Left forelimb (tissue), 1 donor: ENCODE measurements around the gene NT5DC3.
"Not testable (repeated sequence)": the region's sequence is repeated elsewhere in the genome, so short reads cannot be mapped to it uniquely, and the experiment has no call there.

Experiments
- DNase-seq: peaks from one replicate; pipeline ENCODE4 v3.0.0-alpha.2; 2018; ENCODE audit warnings: low spot score

Gene NT5DC3

DNA sequence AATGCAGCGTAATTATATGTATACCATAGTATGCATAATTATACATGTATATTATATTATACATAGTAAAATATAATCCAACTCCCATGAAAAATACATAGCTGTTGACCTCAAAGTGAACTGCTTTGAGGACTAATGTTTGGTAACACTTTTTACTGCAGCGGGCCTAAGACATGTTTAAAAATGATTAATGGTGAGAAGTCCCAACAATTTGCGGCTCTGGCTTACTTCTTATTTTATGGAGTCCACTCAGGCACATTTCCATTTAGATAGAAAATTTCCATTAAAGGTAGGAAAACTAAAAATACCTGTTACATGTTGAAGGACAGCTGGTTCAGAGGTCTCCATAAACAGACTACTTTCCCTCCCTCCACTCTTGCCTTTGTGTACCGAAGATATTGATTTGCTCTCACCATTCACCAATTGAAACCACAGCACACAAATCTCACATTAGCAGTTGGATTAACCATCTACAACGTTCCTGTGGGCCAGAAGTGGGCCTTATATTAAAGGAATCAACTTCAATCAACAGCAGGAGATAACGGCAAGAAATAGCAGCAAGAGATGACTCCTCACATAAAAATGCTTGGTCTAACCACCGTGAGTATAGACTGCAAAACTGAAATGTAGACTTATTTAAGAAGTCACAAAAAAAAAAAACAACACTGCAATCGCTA lies 14.1 kb upstream of the NT5DC3 start:
- DNase-seq = no peak

DNA sequence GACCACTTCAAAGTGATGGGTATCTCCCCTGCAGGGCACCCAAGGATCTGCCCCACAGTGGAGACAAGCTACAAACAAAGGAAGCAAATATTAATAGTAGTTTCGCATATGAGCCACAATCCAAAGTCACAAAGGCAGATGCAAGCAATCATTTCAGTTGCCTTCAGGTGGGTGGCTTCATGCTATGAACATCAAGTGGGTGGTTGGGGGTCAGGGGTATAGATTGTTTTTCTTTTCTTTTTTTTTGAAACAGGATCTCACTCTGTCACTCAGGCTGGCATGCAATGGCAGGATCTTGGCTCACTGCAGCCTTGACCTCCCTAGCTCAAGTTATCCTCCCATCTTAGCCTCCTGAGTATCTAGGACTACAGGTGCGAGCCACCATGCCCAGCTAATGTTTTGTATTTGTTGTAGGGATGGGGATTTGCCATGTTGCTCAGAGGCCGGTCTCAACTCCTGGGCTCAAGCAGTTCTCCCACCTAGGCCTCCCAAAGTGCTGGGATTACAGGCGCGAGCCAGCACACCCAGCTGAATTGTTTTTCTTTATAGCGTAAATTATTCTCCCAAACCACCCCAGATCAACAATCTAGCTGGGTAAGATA lies 13.4 kb upstream of the NT5DC3 start:
- DNase-seq = no peak

DNA sequence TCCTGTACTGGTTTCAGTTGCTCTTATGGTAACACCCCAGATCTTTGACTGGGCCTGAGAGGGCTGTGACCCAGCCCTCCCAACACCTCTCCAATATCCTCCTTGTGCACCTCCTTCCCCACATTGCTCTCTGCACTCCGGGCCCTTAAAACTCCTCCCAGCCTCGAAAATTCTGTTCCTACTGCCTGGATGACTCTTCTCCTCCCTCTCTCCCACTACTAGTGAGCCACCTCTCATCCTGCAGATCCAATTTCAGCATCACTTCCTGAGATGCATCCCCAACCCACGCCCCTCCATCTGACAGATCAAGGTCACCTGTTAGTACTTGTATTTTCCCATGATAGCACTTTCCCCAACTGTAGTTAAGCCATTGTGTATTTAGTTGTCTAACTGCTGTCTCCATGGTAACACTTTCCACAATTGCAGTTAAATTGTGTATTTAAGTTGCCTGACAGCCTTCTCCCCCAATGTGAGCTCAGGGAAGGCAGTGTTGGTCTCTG lies 11.5 kb upstream of the NT5DC3 start:
- DNase-seq = no peak

DNA sequence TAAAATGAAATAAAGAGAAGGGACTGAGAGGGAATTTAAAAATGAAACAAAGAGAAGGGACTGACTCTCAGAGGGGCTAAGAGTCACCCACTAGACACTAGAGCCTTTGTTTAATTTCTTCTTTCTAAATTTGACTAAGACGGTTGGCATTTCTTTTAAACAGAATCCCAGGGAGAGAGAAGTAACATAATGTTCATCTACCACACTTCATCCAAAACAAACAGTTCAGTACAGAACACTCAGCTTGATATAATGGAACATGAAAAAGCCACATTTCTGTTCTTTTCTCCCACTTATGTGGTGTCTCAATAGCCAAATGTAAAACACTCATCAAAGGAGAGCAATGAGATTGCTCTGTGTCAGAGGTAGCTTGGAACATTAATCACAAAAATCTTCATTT lies 10.1 kb upstream of the NT5DC3 start:
- no peak for DNase-seq

DNA sequence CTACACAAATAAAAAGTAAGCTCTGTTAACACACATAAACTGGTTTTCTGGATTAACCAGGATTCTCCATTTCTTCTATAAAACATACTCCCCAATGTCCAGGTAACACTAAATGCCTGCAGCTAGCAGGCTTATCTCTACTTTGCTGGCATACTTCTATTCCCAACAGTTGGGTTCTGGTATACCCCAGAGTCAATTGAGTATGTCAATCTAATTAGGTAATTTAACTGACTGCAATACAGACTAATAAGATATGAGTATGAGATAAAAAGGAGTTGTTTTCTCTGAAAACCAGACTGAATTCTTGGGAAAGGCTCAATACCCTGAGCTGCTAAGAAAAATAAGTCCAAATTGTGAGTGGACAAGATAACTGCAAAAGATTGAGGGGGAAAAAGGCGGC lies 9.4 kb upstream of the NT5DC3 start:
- DNase-seq = no peak

DNA sequence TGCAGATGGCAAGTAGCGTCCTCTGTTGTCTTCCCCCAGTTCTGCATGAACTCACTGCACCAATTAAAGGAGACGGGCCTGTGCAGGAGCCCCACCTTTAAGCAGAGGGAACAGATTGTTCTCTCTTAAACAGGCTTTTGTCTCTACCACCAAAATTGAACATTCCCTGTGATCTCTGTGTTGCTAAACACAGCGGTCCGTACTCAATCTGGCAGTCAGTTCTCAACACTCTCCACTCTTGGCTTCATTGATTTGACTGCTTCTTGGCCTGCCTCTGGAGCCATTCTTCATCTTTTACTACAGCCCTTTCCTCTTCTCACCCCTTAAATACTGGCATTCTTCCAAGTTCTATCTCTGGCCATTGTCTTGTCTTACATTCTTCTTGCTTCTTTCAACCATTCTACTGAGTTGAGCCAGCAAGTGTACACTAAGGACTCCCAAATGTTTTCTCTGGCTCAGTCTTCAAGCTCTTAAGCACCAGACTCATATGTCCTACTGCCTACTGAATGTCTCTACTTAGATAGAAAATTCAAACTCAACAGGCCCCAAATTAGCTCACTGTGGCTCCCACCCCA lies 8.0 kb upstream of the NT5DC3 start:
- no peak for DNase-seq

DNA sequence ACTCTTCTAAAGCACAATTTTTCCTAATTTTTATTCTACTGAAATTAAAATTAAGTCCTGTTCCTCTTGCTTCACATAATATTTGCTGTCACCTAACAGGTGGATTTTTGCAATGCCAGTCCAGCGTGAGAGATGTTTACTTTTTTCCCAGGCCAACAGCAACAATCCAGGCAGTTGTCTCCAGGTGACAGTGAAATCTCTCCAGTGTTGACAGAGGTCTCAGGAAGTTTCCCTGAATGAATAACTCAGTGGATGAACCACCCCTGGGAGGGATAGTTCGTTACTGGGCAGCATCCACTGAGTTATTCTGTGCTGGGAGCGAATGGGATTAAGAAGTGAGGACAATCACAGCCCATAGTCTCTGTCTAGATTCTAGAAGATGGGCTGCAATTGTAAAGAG lies 7.1 kb upstream of the NT5DC3 start:
- no peak for DNase-seq

DNA sequence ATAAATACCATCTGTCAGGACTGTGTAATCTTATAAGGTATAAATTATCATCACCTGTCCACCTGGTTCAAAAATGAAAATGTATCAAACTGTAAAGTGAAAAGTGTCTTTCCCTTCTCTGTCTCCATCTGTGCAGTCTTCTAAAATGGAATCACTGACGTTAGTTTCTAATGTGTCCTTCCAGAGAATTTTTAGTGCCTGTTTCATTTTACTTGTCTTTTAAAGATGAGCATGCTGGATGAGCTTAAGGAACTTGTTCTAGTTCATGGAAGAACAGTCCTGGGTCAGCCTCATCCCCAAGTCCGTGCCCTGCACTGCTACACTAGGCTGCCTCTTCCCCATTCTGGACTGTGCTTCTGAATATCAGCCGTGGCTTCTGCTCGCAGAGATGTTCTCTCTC lies 5.4 kb upstream of the NT5DC3 start:
- DNase-seq = no peak

DNA sequence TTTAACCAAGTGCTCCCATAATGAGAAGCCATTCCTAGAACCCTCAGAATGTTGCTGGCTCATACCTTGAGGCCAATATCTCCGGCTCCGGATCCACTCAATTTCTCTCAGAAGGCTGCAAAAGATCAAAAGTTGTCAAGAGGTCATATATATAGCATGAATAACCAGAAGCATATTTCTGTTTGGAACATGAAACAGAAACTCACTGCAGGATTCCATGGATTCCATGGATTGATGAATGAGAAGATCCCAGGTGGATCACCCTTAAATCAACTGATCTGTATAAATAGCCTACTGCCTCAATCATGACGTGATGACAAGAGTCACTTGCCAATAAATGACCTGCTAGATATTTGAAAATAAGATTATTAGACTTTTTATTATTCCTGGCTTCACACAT lies 3.3 kb upstream of the NT5DC3 start:
- DNase-seq = no peak

DNA sequence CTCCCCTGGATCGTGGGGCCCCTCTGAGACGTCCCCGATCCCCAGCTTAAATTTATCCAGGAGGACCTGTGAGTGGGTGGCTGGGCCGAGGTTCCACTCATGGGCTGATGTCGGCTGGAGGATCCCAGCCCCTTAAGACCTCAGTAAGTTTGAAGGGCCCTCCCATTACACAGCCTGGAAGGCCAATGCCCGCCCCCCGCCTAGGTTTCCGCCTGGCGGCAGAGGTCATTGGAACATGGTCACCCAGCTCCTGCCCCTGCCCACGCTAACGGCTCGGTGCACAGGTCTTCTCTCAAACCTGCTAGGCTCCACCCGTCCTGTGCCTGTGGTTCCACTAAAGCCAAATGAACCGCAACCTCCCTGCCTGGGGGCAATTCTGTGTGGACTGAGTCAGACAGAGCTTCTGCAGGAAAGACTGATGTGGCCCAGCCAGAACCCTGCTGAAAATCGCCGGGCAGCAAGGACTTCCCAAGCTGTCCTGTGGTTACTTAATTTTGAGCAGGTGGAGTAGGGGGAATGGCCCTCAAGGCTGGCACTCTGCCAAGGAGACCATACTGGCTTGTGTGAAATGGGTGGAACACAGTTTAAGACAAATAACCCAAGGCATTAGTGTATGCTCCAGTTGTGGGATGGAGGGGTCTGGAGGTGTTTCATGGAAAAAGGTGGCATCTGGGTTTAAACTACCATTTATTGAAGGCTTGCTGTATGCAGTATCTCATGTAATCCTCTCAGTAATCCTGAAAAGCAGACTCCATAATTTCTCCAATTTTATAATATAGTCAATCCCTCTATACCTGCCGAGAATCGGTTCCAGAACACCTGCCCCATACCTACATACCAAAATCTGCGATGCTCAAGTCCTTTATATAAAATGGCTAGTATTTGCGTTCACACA lies 903 bp upstream of the NT5DC3 start:
- DNase-seq = no peak

DNA sequence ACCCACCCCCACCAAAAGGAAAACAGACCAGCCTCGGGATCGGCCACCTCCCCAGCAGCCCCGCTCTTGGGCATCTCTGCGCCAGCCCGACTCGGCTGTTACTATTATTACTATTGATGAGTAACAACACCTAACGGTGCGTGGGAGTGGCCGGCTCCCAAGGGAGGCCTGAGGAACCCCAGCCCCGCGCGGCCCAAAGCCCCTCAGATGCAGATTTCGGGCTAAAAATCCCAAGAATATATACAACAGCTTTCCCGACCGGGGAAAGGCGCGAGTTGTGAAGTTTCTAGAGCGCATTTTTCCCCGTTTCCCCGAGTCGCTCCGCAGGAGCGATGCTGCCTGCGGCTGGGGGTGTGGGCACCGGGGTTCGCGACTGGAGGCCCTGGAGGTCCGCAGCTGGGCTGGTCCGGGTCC lies 565 bp downstream of the NT5DC3 start:
- DNase-seq = no peak

DNA sequence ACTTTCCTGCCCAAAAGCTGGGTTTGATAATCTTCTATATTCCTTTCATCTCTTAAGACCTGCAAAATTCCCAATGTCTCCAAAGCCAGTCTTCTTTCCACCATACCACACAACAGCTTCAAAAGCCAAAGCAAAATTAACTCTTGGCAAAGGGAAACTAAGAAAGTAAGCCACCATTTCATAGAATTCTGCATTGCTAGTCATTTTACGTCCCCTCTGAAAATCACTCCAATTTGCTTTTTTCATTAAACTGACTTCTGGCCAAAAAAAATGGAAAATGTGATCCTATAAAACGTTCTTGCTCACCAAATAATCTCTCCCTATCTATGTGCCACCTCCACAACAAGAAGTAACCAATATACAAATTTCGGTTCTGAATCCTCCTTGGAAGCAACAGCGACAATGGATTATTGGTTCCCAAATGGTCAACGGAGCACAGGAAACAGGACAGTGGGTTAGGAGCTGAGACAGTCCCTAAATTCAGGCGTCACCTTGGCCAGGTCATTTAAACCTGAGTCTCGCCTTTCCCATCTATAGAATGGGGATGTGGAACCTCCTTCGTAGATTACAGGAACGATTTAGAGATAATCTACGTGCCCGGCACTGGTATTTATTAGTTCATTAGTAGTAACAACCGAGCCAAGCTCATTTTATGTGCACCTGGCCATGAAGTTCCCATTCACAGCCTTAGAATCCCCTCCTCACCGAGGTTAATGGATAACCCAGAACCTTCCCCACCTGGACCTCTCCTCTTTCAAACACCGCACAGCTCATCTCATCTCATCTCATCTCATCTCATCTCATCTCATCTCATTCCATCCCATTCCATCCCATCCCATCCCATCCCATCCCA lies 1.2 kb downstream of the NT5DC3 start:
- DNase-seq = no peak

DNA sequence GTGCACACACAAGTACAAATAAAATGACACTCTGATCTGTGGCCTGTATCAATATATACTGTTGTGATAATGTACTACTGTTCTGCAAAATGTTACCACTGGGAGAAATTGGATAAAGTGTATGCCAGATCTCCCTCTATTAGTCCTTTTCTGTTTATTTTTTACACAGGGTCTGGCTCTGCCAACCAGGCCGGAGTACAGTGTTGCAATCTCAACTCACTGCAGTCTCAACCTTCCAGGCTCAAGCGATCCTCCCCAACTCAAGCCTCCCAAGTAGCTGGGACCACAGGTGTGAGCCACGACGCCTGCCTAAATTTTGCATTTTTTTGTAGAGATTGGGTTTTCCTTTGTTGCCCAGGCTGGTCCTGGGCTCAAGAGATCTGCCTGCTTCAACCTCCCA lies 1.9 kb downstream of the NT5DC3 start:
- no peak for DNase-seq

DNA sequence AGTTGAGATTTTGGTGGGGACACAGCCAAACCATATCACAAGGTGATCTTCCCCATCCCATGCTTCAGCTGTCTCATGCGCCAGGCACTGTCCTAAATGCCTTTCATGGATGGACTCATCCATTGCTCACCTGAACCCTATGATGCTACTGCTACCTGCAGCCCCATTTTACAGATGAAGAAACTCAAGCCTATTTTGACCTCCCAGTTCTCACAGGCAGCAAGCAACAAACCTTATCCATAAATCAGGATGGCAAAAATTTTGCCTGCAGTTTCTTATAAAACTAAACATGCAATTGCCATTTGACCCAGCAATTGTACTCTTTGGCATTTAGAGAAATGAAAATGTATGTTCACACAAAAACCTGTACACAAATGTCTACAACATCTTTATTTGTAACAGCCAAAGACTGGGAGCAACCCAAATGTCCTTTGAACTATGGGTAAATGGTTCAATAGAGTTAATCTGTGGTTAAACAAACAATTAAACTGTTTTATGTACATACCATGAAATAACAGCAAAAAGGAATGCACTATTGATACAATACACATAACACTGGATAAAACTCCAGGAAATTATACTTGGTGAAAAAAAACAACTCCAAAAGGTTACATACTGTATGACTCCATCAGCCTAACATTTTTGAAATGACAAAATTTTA lies 2.6 kb downstream of the NT5DC3 start:
- DNase-seq = no peak

DNA sequence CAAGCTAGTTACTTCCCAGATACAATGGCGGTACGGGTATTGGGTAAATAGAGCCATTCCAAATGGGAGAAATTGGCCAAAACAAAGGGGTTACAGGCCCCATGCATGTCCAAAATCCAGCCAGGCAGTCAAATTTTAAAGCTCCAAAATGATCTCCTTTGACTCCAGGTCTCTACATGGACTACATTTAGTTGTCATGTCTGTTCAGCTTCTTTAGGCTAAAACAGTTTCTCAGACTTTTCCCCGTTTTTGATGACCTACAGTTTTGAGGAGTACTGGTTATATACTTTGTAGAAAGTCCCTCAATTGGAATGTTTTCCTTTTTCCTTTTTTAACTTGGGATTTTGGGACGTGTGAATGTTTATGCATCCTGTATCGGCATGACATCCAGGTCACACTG lies 4.7 kb downstream of the NT5DC3 start:
- DNase-seq = no peak

DNA sequence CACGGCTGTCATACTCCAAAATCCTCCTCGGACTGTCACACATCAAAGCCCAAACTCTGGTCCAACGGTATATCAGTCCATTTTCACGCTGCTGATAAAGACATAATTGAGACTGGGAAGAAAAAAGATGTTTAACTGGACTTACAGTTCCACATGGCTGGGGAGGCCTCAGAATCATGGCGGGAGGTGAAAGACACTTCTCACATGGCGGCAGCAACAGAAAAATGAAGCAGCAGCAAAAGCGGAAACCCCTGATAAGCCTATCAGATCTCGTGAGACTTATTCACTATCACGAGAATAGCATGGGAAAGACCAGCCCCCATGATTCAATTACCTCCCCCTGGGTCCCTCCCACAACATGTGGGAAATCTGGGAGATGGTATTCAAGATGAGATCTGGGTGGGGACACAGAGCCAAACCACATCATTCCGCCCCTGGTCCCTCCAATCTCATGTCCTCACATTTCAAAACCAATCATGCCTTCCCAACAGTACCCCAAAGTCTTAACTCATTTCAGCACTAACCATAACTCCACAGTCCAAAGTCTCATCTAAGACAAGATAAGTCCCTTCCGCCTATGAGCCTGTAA lies 5.2 kb downstream of the NT5DC3 start:
- not testable (repeated sequence) for DNase-seq

DNA sequence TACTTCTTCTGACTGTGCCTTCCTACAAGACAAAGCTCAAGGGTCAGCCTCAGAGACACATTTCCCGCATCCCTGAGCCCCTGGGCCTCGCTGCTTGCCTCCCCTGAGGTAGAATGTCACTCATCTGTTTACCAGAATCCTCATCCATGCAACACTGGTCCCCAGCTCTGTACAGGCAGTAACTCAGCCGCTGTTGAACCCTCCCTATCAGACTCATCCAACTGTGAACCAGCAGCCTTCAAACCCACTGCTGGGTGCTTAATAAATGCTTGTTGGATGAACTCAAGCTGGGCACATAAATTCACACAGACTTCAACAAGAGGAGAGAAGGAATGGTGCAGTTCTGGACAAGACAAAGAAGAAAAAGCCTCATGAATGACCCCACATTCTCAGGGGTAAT lies 6.1 kb downstream of the NT5DC3 start:
- no peak for DNase-seq

DNA sequence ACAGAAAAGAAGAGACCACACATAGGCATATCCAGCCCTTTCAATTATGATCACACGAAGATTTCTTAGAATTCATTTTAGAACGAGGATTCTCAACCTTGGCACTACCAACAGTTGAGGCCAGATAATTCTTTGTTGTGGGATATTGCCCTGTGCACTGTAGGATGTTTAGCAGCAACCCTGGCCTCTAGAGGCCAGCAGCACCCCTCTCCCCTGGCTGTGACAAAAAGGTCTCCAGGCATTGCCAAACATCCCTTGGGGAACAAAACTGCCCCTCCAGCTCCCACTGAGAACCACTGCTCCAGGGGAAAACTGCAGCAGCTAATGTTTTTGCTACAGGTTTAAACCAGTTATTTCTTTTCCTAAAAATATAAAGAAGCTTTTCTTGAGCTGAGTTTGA lies 7.1 kb downstream of the NT5DC3 start:
- DNase-seq = no peak

DNA sequence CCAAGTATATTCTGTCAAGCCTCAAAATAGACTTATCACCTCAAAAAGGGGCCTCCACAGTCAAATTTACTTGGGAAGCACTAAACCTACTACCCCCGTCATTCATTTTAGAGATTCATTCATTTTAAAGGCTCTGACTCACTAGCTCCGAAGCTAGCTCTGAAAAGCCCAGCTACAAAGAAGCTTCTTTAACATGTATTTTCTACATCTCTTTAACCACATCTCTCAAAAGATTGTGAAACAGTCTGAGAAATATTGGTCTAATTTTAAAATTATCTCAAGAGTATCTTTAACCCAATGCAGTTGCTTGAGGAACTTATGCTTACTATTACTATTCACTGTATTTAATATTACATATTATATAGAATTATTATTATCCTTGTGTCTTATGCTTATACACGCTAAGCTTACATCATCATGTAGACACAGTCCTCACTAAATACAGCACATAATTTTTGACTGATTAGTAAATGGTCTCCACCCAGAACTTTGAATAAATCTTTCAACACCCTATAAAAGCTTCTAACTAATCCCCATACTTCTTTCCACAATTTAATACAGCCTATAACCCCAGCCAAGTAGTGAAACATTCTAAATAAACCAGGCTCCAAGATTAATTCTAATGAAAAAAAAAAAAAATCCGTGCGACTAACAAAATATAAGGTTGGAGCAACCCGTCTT lies 7.8 kb downstream of the NT5DC3 start:
- no peak for DNase-seq
